ENCODE measurements around the gene OMP.

DNA sequence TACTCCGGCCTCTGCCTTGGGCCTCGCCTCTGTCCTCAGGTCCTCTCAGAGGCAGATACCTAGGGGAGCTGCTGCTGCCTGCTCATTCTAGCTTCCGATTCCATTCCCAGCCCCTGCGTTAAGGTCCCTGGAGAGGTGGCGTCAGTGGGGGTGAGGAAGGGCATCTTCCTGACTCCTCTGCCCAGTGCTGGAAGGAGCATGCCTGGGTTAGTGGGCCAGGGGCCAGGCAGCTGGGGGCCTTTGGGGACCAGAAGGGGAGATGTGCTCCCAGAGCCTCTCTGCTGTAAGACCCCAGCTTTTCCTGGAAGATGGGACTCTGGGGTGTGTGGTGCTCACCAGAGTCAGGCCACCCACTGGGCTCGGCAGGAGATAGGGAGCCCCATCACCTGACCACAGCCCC, 21.8 kb downstream of the OMP start:
- TF ChIP-seq POLR2A (IDR thresholded peaks at IDR 0.05; ENCODE audit: low read depth) (no peak), CTCF (IDR thresholded peaks at IDR 0.05) (no peak), POLR2AphosphoS5 (IDR thresholded peaks at IDR 0.05) (no peak), EP300 (IDR thresholded peaks at IDR 0.05) (no peak)
